ENCODE results near the gene APOBEC3G. TPM values are rescaled to one million over a fixed set of nuclear protein-coding genes. Genes with fewer than 3 reads are reported as not detected.
"Not testable (repeated sequence)": the region's sequence is repeated elsewhere in the genome, so short reads cannot be mapped to it uniquely, and the experiment has no call there.

Gene APOBEC3G
- total RNA-seq, 4 donors from 2014 or later = 0.45 to 5.2 (median 1.5) TPM

DNA sequence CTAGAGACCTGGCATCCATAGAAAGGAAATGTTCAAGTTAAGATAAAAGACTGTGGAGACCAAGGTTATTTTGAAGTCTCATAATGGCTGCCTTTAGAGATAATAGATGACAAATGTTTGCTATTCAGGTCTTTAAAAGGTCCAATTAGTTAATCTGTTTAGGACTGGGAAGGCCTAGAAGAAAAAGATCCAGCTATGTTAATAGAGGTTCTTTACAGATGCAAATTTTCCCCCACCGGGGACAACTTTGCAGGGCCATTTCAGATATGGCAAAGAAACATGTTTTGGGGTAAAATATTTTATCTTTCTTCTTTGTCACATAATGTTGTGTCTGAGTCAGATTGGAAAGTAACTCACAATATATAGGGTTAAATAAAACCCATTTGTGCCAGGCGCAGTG, 3.1 kb upstream of the APOBEC3G start:
- peaks cover 13% of the 10 kb centered on the region for H3K4me1 ChIP-seq
- no peak for DNase-seq (ENCODE audit: low spot score in 2 of 2)
- no peaks in the 10 kb centered on the region for H3K9me3 ChIP-seq
- H3K27ac ChIP-seq = no peak overlapping the region
- WGBS = 46% methylated on average over 2 of the region's 2 CpGs
- no peaks in the 10 kb centered on the region for H3K27me3 ChIP-seq
- no peak overlapping the region for H3K4me3 ChIP-seq
- no peak for TF ChIP-seq POLR2AphosphoS5 (IDR thresholded peaks at IDR 0.05)
- TF ChIP-seq POLR2A (IDR thresholded peaks at IDR 0.05) = no peak
- no peak for TF ChIP-seq CTCF (IDR thresholded peaks at IDR 0.05)
- no peak for TF ChIP-seq EP300 (IDR thresholded peaks at IDR 0.05)
- H3K36me3 ChIP-seq = no peaks in the 10 kb centered on the region

DNA sequence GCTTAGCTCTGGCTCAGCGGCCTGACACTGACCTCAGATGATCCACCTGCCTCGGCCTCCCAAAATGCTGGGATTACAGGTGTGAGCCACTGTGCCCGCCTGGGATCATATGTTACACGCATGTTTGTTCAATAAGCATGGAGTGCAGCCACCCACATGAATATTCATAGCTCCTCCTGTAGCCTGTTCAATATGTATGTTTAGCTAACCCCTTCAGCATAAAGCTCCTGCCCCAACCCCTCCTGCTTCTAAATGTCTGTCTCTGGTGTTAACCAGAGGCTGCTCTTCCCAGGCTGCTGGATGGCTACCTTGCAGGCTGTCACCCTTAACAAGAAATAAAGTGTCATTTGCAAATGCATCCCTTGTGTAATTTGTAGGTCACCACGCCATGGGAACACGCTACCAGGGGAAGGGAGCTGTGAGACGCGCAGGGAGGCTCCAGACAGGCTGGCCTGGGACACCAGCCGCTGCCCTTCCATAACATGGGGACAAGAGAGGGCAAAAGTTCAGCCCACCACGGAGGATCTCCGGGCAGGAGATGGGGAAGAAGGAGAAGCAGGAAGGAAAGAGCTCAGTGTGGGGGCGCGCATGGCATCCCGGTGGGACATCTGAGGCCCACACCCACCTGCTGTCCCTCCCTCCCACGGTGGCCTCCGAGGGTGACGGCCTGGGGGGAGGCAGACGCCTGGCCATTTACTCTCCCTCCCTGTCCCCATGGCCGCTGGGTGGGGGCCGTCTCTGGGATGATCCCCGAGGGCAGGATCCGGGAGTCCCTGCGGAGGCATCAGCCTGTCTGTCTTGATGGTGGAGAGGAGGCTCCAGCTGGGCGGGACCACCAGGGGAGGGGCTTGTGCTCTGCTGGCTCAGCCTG, 685 bp upstream of the APOBEC3G start:
- Histone ChIP-seq H3K4me1 (peaks cover 13% of the 10 kb centered on the region), H3K4me3 (peak overlapping the region; percentile 57)
- H3K27me3 ChIP-seq; H3K27ac ChIP-seq; DNase-seq (ENCODE audit: low spot score in 2 of 2); H3K9me3 ChIP-seq; H3K36me3 ChIP-seq: not testable (repeated sequence)
- 78% methylated on average over 3 of the region's 24 CpGs for WGBS

DNA sequence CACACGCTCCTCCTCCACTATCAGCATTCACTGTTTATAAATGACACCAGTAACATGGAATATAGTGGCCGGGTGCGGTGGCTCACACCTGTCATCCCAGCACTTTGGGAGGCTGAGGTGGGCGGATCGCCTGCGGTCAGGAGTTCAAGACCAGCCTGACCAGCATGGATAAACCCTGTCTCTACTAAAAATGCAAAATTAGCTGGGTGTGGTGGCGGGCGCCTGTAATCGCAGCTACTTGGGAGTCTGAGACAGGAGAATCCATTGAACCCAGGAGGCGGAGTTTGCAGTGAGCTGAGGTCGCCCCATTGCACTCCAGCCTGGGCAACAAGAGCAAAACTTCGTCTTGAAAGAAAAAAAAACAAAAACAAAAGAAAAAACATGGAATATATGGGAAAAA, 837 bp downstream of the APOBEC3G start:
- peak overlapping the region; percentile 57 for H3K4me3 ChIP-seq
- H3K27me3 ChIP-seq; DNase-seq (ENCODE audit: low spot score in 2 of 2); H3K36me3 ChIP-seq; H3K9me3 ChIP-seq; H3K27ac ChIP-seq: not testable (repeated sequence)
- H3K4me1 ChIP-seq = peaks cover 13% of the 10 kb centered on the region
- WGBS = 86% methylated on average over 12 of the region's 12 CpGs

DNA sequence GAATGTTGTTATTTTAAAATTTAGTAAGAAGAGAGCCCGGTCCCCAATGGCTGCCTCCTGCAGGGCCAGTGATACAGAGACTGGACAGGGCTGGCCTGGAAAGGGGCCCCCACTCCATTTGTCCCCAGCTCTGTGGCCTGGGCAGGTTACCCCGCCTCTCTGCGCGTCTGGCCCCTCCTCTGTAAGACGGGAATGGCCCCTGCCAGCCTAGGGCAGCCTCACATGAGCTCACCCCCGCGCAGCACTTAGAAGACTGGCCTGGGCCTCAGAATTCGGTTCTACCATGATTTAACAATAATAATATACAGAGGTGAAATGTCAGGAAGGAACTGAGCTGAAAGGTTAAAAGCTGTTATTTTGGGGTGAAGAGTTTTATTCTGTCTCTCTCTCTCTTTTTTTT, 1.3 kb downstream of the APOBEC3G start:
- WGBS = 90% methylated on average over 8 of the region's 8 CpGs
- DNase-seq (ENCODE audit: low spot score in 2 of 2) = no peak
- peaks cover 13% of the 10 kb centered on the region for H3K4me1 ChIP-seq
- peaks cover 9% of the 10 kb centered on the region for H3K36me3 ChIP-seq
- no peaks in the 10 kb centered on the region for H3K9me3 ChIP-seq
- no peaks in the 10 kb centered on the region for H3K27me3 ChIP-seq
- TF ChIP-seq CTCF (IDR thresholded peaks at IDR 0.05) (no peak), POLR2A (IDR thresholded peaks at IDR 0.05) (no peak), EP300 (IDR thresholded peaks at IDR 0.05) (no peak)
- H3K4me3 ChIP-seq = no peak overlapping the region
- no peak overlapping the region for H3K27ac ChIP-seq

- H3K9me3 ChIP-seq; H3K27me3 ChIP-seq; H3K27ac ChIP-seq; DNase-seq (ENCODE audit: low spot score in 2 of 2); H3K4me3 ChIP-seq; H3K36me3 ChIP-seq: not testable (repeated sequence)
- WGBS = 90% methylated on average over 24 of the region's 24 CpGs
- H3K4me1 ChIP-seq = peaks cover 13% of the 10 kb centered on the region
Measured at GRCh38 chr22:39079054-39079637, 2.1 kb downstream of the APOBEC3G start.

- 76% methylated on average over 8 of the region's 9 CpGs for WGBS
- Histone ChIP-seq H3K9me3 (no peaks in the 10 kb centered on the region), H3K4me3 (no peak overlapping the region), H3K27me3 (no peaks in the 10 kb centered on the region), H3K4me1 (peaks cover 13% of the 10 kb centered on the region), H3K36me3 (peaks cover 9% of the 10 kb centered on the region), H3K27ac (no peak overlapping the region)
- DNase-seq (ENCODE audit: low spot score in 2 of 2) = no peak
- no peak for TF ChIP-seq EP300 (IDR thresholded peaks at IDR 0.05)
- no peak for TF ChIP-seq POLR2AphosphoS5 (IDR thresholded peaks at IDR 0.05)
- TF ChIP-seq CTCF (IDR thresholded peaks at IDR 0.05) = no peak
- TF ChIP-seq POLR2A (IDR thresholded peaks at IDR 0.05) = no peak
Measured at GRCh38 chr22:39080052-39080762, 3.1 kb downstream of the APOBEC3G start.

Measured in suprapubic skin (tissue), 4 donors.